ENCODE results near the gene LRCH4. TPM values are rescaled to one million over a fixed set of nuclear protein-coding genes. Genes with fewer than 3 reads are reported as not detected.

Gene LRCH4
- total and polyA plus RNA-seq, 2 donors (not counting 3 experiments of a cell fraction or from before 2014, with no cell fraction given): 32.1 to 56.1 TPM

DNA sequence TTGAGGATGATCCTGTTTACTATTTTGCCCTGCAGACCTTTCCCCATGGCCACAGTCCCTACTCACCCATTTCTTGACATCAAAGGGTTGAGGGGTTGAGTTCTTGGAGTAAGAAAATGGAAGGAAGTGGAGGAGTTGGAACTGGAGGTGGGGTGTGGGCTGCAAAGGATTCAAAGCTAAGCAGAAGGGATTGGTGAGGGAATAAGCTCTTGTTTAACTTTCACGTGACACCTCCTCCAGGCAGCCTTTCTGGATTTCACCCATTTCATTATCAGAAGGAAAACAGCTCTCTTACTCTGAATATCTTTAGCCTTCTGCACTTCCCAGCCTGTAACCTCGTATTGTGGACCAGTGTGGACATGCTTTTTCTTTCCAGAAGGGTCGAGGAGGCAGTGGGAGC lies 40.1 kb upstream of the LRCH4 start:
- intact Hi-C loops (cut with micrococcal nuclease): loop anchor here (1.0 to 5.0 kb wide), 3 partner anchors 14 to 66 kb away; partner anchors contain the start of genes ACTL6B, GIGYF1 and MOSPD3
- H3K4me2 ChIP-seq (ENCODE audit: insufficient read depth, low read length): no peak overlapping the region
- H2AFZ ChIP-seq (ENCODE audit: low read depth, low read length): peak overlapping the region; percentile 83

More for the DNA sequence above, 40.1 kb upstream of the LRCH4 start:
- BruUV-seq (replicated peaks): no TSS peak
- Histone ChIP-seq H3K4me1 (ENCODE audit: control insufficient read depth, extremely low read depth, insufficient read depth, low read length) (peaks cover 3% of the 10 kb centered on the region), H3K79me2 (ENCODE audit: control insufficient read depth, insufficient read depth, low read length) (no peaks in the 10 kb centered on the region), H3K9me3 (replicated peaks; ENCODE audit: control insufficient read depth, insufficient read depth, low read length) (no peaks in the 10 kb centered on the region), H3K27ac (ENCODE audit: insufficient read depth, low read depth, low read length) (no peak overlapping the region), H3K36me3 (ENCODE audit: control insufficient read depth in 2 of 2, extremely low read depth in 1 of 2, insufficient read depth in 2 of 2, low read length in 2 of 2) (no peaks in the 10 kb centered on the region), H4K20me1 (replicated peaks; ENCODE audit: control insufficient read depth, extremely low read depth, insufficient read depth, low read length) (no peaks in the 10 kb centered on the region), H3K4me3 (replicated peaks in 1 of 3; ENCODE audit: insufficient read depth in 1 of 3, low read depth in 1 of 3, low read length in 3 of 3) (no peak overlapping the region), H3K9me1 (replicated peaks; ENCODE audit: control insufficient read depth, extremely low read depth, insufficient read depth, low read length) (no peaks in the 10 kb centered on the region), H3K9ac (replicated peaks; ENCODE audit: extremely low read depth, insufficient read depth, low read length) (no peak overlapping the region), H3K27me3 (ENCODE audit: control insufficient read depth in 2 of 2, insufficient read depth in 2 of 2, low read length in 2 of 2) (no peaks in the 10 kb centered on the region)
- DNase-seq (ENCODE audit: low read depth, low spot score) (no peak), FAIRE-seq (no peak)
- ChIA-PET CTCF (interaction anchor here (0.6 to 2.4 kb wide), 6 partner anchors 9 to 157 kb away, joined by 3 to 11 read pairs (median 4); partner anchors contain the start of gene MOSPD3), POLR2A (interaction anchor here (0.7 kb wide), 1 partner anchor 338 kb away, joined by 3 read pairs; no protein-coding TSS in a partner anchor)
- TF ChIP-seq POLR2AphosphoS5 (IDR thresholded peaks at IDR 0.05; ENCODE audit: insufficient read depth, low read depth, low read length) (no peak), FOS (IDR thresholded peaks at IDR 0.05; ENCODE audit: borderline replicate concordance, insufficient read depth, low read length) (no peak), MYC (IDR thresholded peaks at IDR 0.05; ENCODE audit: low read depth, low read length) (no peak), POLR2A (IDR thresholded peaks at IDR 0.05; ENCODE audit: low read depth, low read length) (no peak), JUN (IDR thresholded peaks at IDR 0.05; ENCODE audit: borderline replicate concordance, insufficient read depth, insufficient read length, low read depth) (no peak), GATA2 (IDR thresholded peaks at IDR 0.05; ENCODE audit: insufficient read depth, insufficient read length, low read depth, low read length) (no peak), EZH2 (IDR thresholded peaks at IDR 0.05; ENCODE audit: borderline replicate concordance, low read depth, low read length, severe bottlenecking) (no peak)
- TF ChIP-seq, protein P1, sequence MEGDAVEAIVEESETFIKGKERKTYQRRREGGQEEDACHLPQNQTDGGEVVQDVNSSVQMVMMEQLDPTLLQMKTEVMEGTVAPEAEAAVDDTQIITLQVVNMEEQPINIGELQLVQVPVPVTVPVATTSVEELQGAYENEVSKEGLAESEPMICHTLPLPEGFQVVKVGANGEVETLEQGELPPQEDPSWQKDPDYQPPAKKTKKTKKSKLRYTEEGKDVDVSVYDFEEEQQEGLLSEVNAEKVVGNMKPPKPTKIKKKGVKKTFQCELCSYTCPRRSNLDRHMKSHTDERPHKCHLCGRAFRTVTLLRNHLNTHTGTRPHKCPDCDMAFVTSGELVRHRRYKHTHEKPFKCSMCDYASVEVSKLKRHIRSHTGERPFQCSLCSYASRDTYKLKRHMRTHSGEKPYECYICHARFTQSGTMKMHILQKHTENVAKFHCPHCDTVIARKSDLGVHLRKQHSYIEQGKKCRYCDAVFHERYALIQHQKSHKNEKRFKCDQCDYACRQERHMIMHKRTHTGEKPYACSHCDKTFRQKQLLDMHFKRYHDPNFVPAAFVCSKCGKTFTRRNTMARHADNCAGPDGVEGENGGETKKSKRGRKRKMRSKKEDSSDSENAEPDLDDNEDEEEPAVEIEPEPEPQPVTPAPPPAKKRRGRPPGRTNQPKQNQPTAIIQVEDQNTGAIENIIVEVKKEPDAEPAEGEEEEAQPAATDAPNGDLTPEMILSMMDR (IDR thresholded peaks at IDR 0.05; ENCODE audit: extremely low read depth in 1 of 2, insufficient read depth in 1 of 2, low read depth in 1 of 2, low read length in 2 of 2): no peak
- dilution Hi-C loops (cut with MboI; ENCODE audit: extremely low pct_ligation_motif_present, low sequenced_read_pairs): no loop called here
